DND-41 (cell line): ENCODE results near the gene DNAH17.

Experiments used
- ATAC-seq: fragments of 200-7000 bp; cut with Tn5 transposase; 3 replicates; pipeline ENCODE4 v1.9.1; 2021; ENCODE audit warnings: low read depth; ENCODE audit not compliant: insufficient read depth
- DNase-seq: peaks from one replicate; pipeline ENCODE4 v3.0.0-alpha.2; 2020
- H2AFZ ChIP-seq: 2 replicates; pipeline ENCODE4 v1.6.0; 2012; ENCODE audit warnings: low read depth, low read length
- H3K27ac ChIP-seq: 2 replicates; pipeline ENCODE4 v1.5.1; 2012; ENCODE audit warnings: low read length, inconsistent platforms
- H3K27me3 ChIP-seq: fragments of 200-600 bp; sonication (generic); 2 replicates; pipeline ENCODE4 v1.6.0; 2012; ENCODE audit warnings: low read length, mild to moderate bottlenecking, inconsistent platforms; ENCODE audit not compliant: insufficient read depth, poor library complexity
- H3K36me3 ChIP-seq: 2 replicates; pipeline ENCODE4 v1.5.1; 2012; ENCODE audit warnings: low read length, inconsistent platforms; ENCODE audit not compliant: insufficient read depth
- H3K4me1 ChIP-seq: 2 replicates; pipeline ENCODE4 v1.5.1; 2012; ENCODE audit warnings: mild to moderate bottlenecking, low read length; ENCODE audit not compliant: insufficient read depth
- H3K4me2 ChIP-seq: 2 replicates; pipeline ENCODE4 v1.6.0; 2012; ENCODE audit warnings: mild to moderate bottlenecking, moderate library complexity, low read length, inconsistent platforms; ENCODE audit not compliant: insufficient read depth
- H3K4me3 ChIP-seq, 2 experiments: fragments of 200-600 bp in 1 of 2; shearing (Covaris generic) in 1 of 2; 2 replicates each; pipeline ENCODE4 v1.5.1; 2012 to 2016; ENCODE audit warnings: inconsistent platforms in 2 of 2, low read length in 2 of 2, mild to moderate bottlenecking in 2 of 2, low read depth in 1 of 2, moderate library complexity in 1 of 2
- H3K79me2 ChIP-seq: 2 replicates; pipeline ENCODE4 v1.6.0; 2012; ENCODE audit warnings: low read length, inconsistent platforms; ENCODE audit not compliant: insufficient read depth
- H3K9ac ChIP-seq: 2 replicates; pipeline ENCODE4 v1.6.0; 2012; ENCODE audit warnings: low read depth, mild to moderate bottlenecking, inconsistent platforms, low read length, moderate library complexity
- H3K9me3 ChIP-seq: 2 replicates; pipeline ENCODE4 v1.5.1; 2012; ENCODE audit warnings: low read length, moderate library complexity, mild to moderate bottlenecking, inconsistent platforms; ENCODE audit not compliant: insufficient read depth, severe bottlenecking
- H4K20me1 ChIP-seq: 2 replicates; pipeline ENCODE4 v1.6.0; 2012; ENCODE audit warnings: low read length; ENCODE audit not compliant: insufficient read depth
- CTCF ChIP-seq: IDR thresholded peaks from 2 replicates; pipeline ENCODE4 v1.5.1; 2012; ENCODE audit warnings: borderline replicate concordance, low read length, moderate library complexity, mild to moderate bottlenecking; ENCODE audit not compliant: poor library complexity, severe bottlenecking; ENCODE audit errors: extremely low read depth
- EZH2 ChIP-seq: IDR thresholded peaks from 3 replicates; pipeline ENCODE4 v1.6.1; 2012; ENCODE audit warnings: borderline replicate concordance, low read depth, mild to moderate bottlenecking, moderate library complexity, low read length, inconsistent platforms; ENCODE audit not compliant: severe bottlenecking

DNAH17 gene

GRCh38 chr17:78488867-78489634 lies 88.1 kb downstream of the DNAH17 start:
- Histone ChIP-seq H3K27me3 (peaks cover 3% of the 10 kb centered on the region), H3K4me2 (no peak overlapping the region), H3K9me3 (no peaks in the 10 kb centered on the region), H3K4me3 (no peak overlapping the region), H3K27ac (no peak overlapping the region), H2AFZ (no peak overlapping the region), H3K9ac (no peak overlapping the region), H4K20me1 (peaks cover 4% of the 10 kb centered on the region), H3K36me3 (no peaks in the 10 kb centered on the region), H3K79me2 (no peaks in the 10 kb centered on the region), H3K4me1 (no peaks in the 10 kb centered on the region)
- DNase-seq (no peak), ATAC-seq (no peak)
- TF ChIP-seq EZH2 (no peak), CTCF (no peak)

- peaks cover 3% of the 10 kb centered on the region for H3K27me3 ChIP-seq
- no peaks in the 10 kb centered on the region for H3K9me3 ChIP-seq
- no peak overlapping the region for H2AFZ ChIP-seq
- no peak for DNase-seq
- H3K36me3 ChIP-seq, result no peaks in the 10 kb centered on the region
- H3K4me3 ChIP-seq, result no peak overlapping the region
- ATAC-seq, result no peak
- H3K9ac ChIP-seq, result no peak overlapping the region
- peaks cover 4% of the 10 kb centered on the region for H4K20me1 ChIP-seq
- TF ChIP-seq CTCF, result no peak
- no peak for TF ChIP-seq EZH2
- no peaks in the 10 kb centered on the region for H3K79me2 ChIP-seq
- no peaks in the 10 kb centered on the region for H3K4me1 ChIP-seq
- no peak overlapping the region for H3K27ac ChIP-seq
- no peak overlapping the region for H3K4me2 ChIP-seq
Observed at GRCh38 chr17:78488156-78488555, 89.0 kb downstream of the DNAH17 start.

- no peaks in the 10 kb centered on the region for H3K9me3 ChIP-seq
- TF ChIP-seq CTCF, result no peak
- no peak for TF ChIP-seq EZH2
- no peak for ATAC-seq
- H3K36me3 ChIP-seq, result no peaks in the 10 kb centered on the region
- DNase-seq, result no peak
- peaks cover under 1% of the 10 kb centered on the region for H4K20me1 ChIP-seq
- H3K27me3 ChIP-seq, result peaks cover 8% of the 10 kb centered on the region
- no peaks in the 10 kb centered on the region for H3K79me2 ChIP-seq
- H3K9ac ChIP-seq, result no peak overlapping the region
- no peak overlapping the region for H3K27ac ChIP-seq
- H3K4me3 ChIP-seq, result no peak overlapping the region
- no peak overlapping the region for H2AFZ ChIP-seq
- H3K4me1 ChIP-seq, result no peaks in the 10 kb centered on the region
- H3K4me2 ChIP-seq, result no peak overlapping the region
Observed at GRCh38 chr17:78486946-78487680, 90.1 kb downstream of the DNAH17 start.
